Spleen (tissue), 11 donors: ENCODE data around the gene MANBA. TPM values are rescaled to one million over a fixed set of nuclear protein-coding genes. Genes with fewer than 3 reads are reported as not detected.

ENCODE experiments used
- DNase-seq: peaks from one replicate; pipeline ENCODE4 v3.0.0-alpha.2; 2020
- H3K27ac ChIP-seq, 8 donors: fragments of 200-600 bp; sonication (generic) in 7 of 8; 1 replicate in 4 of 8; 2 replicates in 4 of 8; pipeline versions ENCODE4 v1.5.0 to v1.8.0; 2016 to 2021; ENCODE audit warnings: inconsistent platforms in 4 of 8, mild to moderate bottlenecking in 4 of 8, moderate library complexity in 1 of 8
- H3K27me3 ChIP-seq, 7 donors: fragments of 200-600 bp; sonication (generic) in 6 of 7; replicated peaks in 1 of 7; 1 replicate in 4 of 7; 2 replicates in 3 of 7; pipeline versions ENCODE4 v1.5.0 to v1.8.0; 2016 to 2021; ENCODE audit warnings: inconsistent platforms in 3 of 7, mild to moderate bottlenecking in 1 of 7
- H3K36me3 ChIP-seq, 6 donors: fragments of 200-600 bp; sonication (generic) in 5 of 6; 1 replicate in 4 of 6; 2 replicates in 2 of 6; pipeline versions ENCODE4 v1.5.0 to v1.8.0; 2016 to 2021; ENCODE audit warnings: inconsistent platforms in 2 of 6
- H3K4me1 ChIP-seq, 6 donors: fragments of 200-600 bp; sonication (generic) in 5 of 6; 1 replicate in 3 of 6; 2 replicates in 3 of 6; pipeline versions ENCODE4 v1.5.0 to v1.8.0; 2016 to 2021; ENCODE audit warnings: inconsistent platforms in 3 of 6
- H3K4me3 ChIP-seq, 8 donors: fragments of 200-600 bp; sonication (generic) in 7 of 8; 1 replicate in 4 of 8; 2 replicates in 4 of 8; pipeline versions ENCODE4 v1.5.0 to v1.8.0; 2016 to 2021; ENCODE audit warnings: inconsistent platforms in 4 of 8, mild to moderate bottlenecking in 4 of 8, moderate library complexity in 2 of 8
- H3K9me3 ChIP-seq, 8 donors: fragments of 200-600 bp; sonication (generic) in 7 of 8; 1 replicate in 4 of 8; 2 replicates in 4 of 8; pipeline versions ENCODE4 v1.5.0 to v1.8.0; 2016 to 2021; ENCODE audit warnings: inconsistent platforms in 4 of 8
- POLR2A ChIP-seq, 3 donors: fragments of 450-650 bp; IDR thresholded peaks; one replicate each; pipeline ENCODE4 v1.5.1; 2017; ENCODE audit warnings: antibody characterized with exemption in 3 of 3, mild to moderate bottlenecking in 1 of 3
- POLR2AphosphoS5 ChIP-seq, 3 donors: sonication (generic); formaldehyde crosslinking; IDR thresholded peaks; one replicate each; pipeline ENCODE4 v1.5.1; 2017; ENCODE audit warnings: antibody characterized with exemption in 3 of 3
- WGBS, 5 donors: extraction: QIAGEN DNeasy Blood & Tissue Kit in 3 of 5; methylation state at CpG; one replicate each; pipeline versions ENCODE4 v1.1.5 to v1.1.7; 2013 to 2018; 5-methylcytosine and 5-hydroxymethylcytosine counted together
- intact Hi-C: fragments of 100-400 bp; cut with DNase I; formaldehyde crosslinking; loops from one replicate; pipeline ENCODE4 v1.15.0; 2023; ENCODE audit warnings: low total_unique reads
- polyA plus RNA-seq, 3 donors: library from polyadenylated mRNA; stranded (reverse); fragments of 200-250 nt; gene quantifications; one replicate each; pipeline ENCODE4 v1.2.1, GENCODE V29; 2013
- small RNA-seq, 4 donors: library from RNA; depleted of rRNA; stranded (forward); fragments of <200 nt; gene quantifications; one replicate each; pipeline ENCODE3, GENCODE V24; 2016
- total RNA-seq, 7 donors: library from RNA; depleted of rRNA in 3 of 7; stranded (reverse); fragments of >200 nt in 3 of 7; fragmentation: NEBNext Ultra II Directional in 4 of 7; extraction: Animal tissue kit (Norgen Biotek cat#: 25700) in 4 of 7; gene quantifications; one replicate each; pipeline versions ENCODE4 v1.1.0 to v1.2.1, GENCODE V29; 2016 to 2021
- TF ChIP-seq, protein P1 (sequence below), 11 experiments: fragments of 200-600 bp in 7 of 11; fragments of 450-650 bp in 4 of 11; sonication (generic) in 4 of 11; IDR thresholded peaks in 8 of 11; conservative IDR thresholded peaks in 3 of 11; 1 replicate in 7 of 11; 2 replicates in 4 of 11; pipeline versions ENCODE4 v1.4.0 to v1.8.0; 2016 to 2021; ENCODE audit warnings: antibody characterized with exemption in 11 of 11, inconsistent platforms in 4 of 11, mild to moderate bottlenecking in 1 of 11
- donor health status: healthy with polysubstance abuse.
- donor health status: DM: no; HTN: no; CAD: no; lungs with moderate emphysema.
- donor health status: DM: no; HTN: no; CAD: no.
- donor health status: Bipolar disorder and iron deficiency.
- donor health status: healthy.
- donor health status: DM: no; HTN: no; CAD: no.
- donor health status: DM: yes; HTN: yes; CAD: no.

MANBA gene
- total and polyA plus RNA-seq, 10 donors: 15.7 to 112 (median 50.3) TPM

DNA sequence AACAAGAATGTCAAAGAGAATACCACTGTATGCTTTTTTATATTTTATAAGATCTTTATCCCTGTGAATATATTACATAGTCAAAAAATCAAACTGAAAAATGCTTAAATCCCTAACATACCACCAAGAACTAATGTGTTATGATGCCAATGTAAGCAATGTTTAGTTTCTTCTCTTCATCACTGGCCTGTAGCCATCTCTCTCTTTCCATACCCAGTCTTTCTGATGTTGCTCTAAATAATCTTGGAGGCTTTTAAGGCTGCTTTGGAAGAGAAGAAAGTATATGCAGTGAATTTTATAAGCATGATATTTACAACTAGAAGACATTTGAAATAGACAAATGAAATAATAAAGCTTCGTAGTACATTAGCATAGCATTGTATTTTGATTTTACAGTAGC lies 176.7 kb downstream of the MANBA start:
- Histone ChIP-seq H3K4me1 (peaks cover 0 to 27% (median 0%) of the 10 kb centered on the region in 6 donors), H3K27ac (no peak overlapping the region), H3K27me3 (no peaks in the 10 kb centered on the region), H3K36me3 (peaks cover 2 to 100% (median 80%) of the 10 kb centered on the region in 6 donors), H3K4me3 (no peak overlapping the region), H3K9me3 (no peaks in the 10 kb centered on the region)
- TF ChIP-seq POLR2AphosphoS5 (IDR thresholded peaks at IDR 0.05): no peak
- TF ChIP-seq POLR2A (IDR thresholded peaks at IDR 0.05): no peak
- TF ChIP-seq, protein P1, sequence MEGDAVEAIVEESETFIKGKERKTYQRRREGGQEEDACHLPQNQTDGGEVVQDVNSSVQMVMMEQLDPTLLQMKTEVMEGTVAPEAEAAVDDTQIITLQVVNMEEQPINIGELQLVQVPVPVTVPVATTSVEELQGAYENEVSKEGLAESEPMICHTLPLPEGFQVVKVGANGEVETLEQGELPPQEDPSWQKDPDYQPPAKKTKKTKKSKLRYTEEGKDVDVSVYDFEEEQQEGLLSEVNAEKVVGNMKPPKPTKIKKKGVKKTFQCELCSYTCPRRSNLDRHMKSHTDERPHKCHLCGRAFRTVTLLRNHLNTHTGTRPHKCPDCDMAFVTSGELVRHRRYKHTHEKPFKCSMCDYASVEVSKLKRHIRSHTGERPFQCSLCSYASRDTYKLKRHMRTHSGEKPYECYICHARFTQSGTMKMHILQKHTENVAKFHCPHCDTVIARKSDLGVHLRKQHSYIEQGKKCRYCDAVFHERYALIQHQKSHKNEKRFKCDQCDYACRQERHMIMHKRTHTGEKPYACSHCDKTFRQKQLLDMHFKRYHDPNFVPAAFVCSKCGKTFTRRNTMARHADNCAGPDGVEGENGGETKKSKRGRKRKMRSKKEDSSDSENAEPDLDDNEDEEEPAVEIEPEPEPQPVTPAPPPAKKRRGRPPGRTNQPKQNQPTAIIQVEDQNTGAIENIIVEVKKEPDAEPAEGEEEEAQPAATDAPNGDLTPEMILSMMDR (IDR thresholded peaks at IDR 0.05 in 8 of 11, conservative IDR thresholded peaks at IDR 0.05 in 3 of 11): no peak
- DNase-seq: no peak
- 98 to 100% (median 98%) methylated on average over 1 of the region's 1 CpG for WGBS, 5 donors
- intact Hi-C loops: no loop called here

Small RNA genes within 50 kb of the gene (small RNA-seq; reads per million reads assigned to genes)
- gene AC018797.1: 0 reads per million in 4 donors

Other genes starting within 250 kb of the MANBA start
- gene UBE2D3, start 66.6 kb upstream of the MANBA start, total RNA-seq: 100 to 1,000 TPM; 303 to 459 (median 316) TPM
- 100 to 1,000 TPM; 152 to 212 (median 177) TPM for gene UBE2D3, start 66.6 kb upstream of the MANBA start, polyA plus RNA-seq
- 10 to 100 TPM; 13.2 to 31.9 (median 26.8) TPM for gene CISD2, start 108.0 kb upstream of the MANBA start, total RNA-seq
- gene CISD2, start 108.0 kb upstream of the MANBA start, polyA plus RNA-seq: 10 to 100 TPM; 11.1 to 22.3 (median 21.7) TPM